GM12892 (cell line): ENCODE measurements around the gene OR2T5.
"Not testable (repeated sequence)": the region's sequence is repeated elsewhere in the genome, so short reads cannot be mapped to it uniquely, and the experiment has no call there.

ENCODE experiments used
- POLR2A ChIP-seq: IDR thresholded peaks from 2 replicates; pipeline ENCODE4 v1.6.1; 2011; ENCODE audit warnings: low read depth, low read length, control low read depth
- POLR2AphosphoS5 ChIP-seq: IDR thresholded peaks from 2 replicates; pipeline ENCODE4 v1.6.1; 2011; ENCODE audit warnings: low read depth, low read length, control low read depth
- TAF1 ChIP-seq: IDR thresholded peaks from 2 replicates; pipeline ENCODE4 v1.6.1; 2011; ENCODE audit warnings: low read depth, mild to moderate bottlenecking, control low read depth, low read length, borderline replicate concordance

- not testable (repeated sequence) for TF ChIP-seq TAF1, POLR2A, POLR2AphosphoS5
These were observed 45.7 kb upstream of the OR2T5 start for GRCh38 chr1:248442500-248443277.
